Measurements from ENCODE around the gene RNF220. TPM values are rescaled to one million over a fixed set of nuclear protein-coding genes. Genes with fewer than 3 reads are reported as not detected.
A peak's percentile ranks its signal among the peaks of the same experiment; 100 is the strongest.

The RNF220 gene
- total RNA-seq, 4 donors from 2014 or later, result 112 to 134 (median 132) TPM

- 100% methylated on average over 1 of the region's 7 CpGs; no CpG with 5 or more reads in 1 of the 2 donors for WGBS, 2 donors (ENCODE audit: low coverage in 1 of 2)
- H3K4me3 ChIP-seq, result no peak overlapping the region
- TF ChIP-seq POLR2A (IDR thresholded peaks at IDR 0.05) (no peak), CTCF (IDR thresholded peaks at IDR 0.05) (no peak), POLR2AphosphoS5 (IDR thresholded peaks at IDR 0.05) (no peak), EP300 (IDR thresholded peaks at IDR 0.05) (no peak)
- peaks cover 32% of the 10 kb centered on the region for H3K27me3 ChIP-seq
- H3K4me1 ChIP-seq, result no peaks in the 10 kb centered on the region
- no peak for ATAC-seq
- no peaks in the 10 kb centered on the region for H3K9me3 ChIP-seq
- no peak overlapping the region for H3K27ac ChIP-seq
- no peaks in the 10 kb centered on the region for H3K36me3 ChIP-seq
Observed at GRCh38 chr1:44566281-44567046, 161.4 kb downstream of the RNF220 start.

GRCh38 chr1:44568128-44568900 lies 163.3 kb downstream of the RNF220 start:
- WGBS, 2 donors (ENCODE audit: low coverage in 1 of 2), result 35 to 65% methylated on average over 3 to 8 of the region's 10 CpGs
- Histone ChIP-seq H3K27me3 (peaks cover 32% of the 10 kb centered on the region), H3K4me3 (no peak overlapping the region), H3K4me1 (no peaks in the 10 kb centered on the region), H3K27ac (no peak overlapping the region), H3K9me3 (no peaks in the 10 kb centered on the region), H3K36me3 (no peaks in the 10 kb centered on the region)
- no peak for ATAC-seq
- TF ChIP-seq POLR2A (IDR thresholded peaks at IDR 0.05), result no peak
- TF ChIP-seq EP300 (IDR thresholded peaks at IDR 0.05), result no peak
- no peak for TF ChIP-seq POLR2AphosphoS5 (IDR thresholded peaks at IDR 0.05)
- TF ChIP-seq CTCF (IDR thresholded peaks at IDR 0.05), result no peak

GRCh38 chr1:44569491-44569890 lies 164.4 kb downstream of the RNF220 start:
- 67 to 78% methylated on average over 3 to 4 of the region's 4 CpGs for WGBS, 2 donors (ENCODE audit: low coverage in 1 of 2)

GRCh38 chr1:44571712-44572571 lies 166.9 kb downstream of the RNF220 start:
- ATAC-seq, result no peak
- no peaks in the 10 kb centered on the region for H3K9me3 ChIP-seq
- no peak for TF ChIP-seq POLR2A (IDR thresholded peaks at IDR 0.05)
- TF ChIP-seq EP300 (IDR thresholded peaks at IDR 0.05), result no peak
- no peak for TF ChIP-seq POLR2AphosphoS5 (IDR thresholded peaks at IDR 0.05)
- TF ChIP-seq CTCF (IDR thresholded peaks at IDR 0.05), result peak in 1 of 4 experiments; percentile 15
- 75 to 78% methylated on average over 5 of the region's 5 CpGs for WGBS, 2 donors (ENCODE audit: low coverage in 1 of 2)
- H3K27ac ChIP-seq, result no peak overlapping the region
- no peaks in the 10 kb centered on the region for H3K36me3 ChIP-seq
- no peaks in the 10 kb centered on the region for H3K4me1 ChIP-seq
- H3K27me3 ChIP-seq, result peaks cover 17% of the 10 kb centered on the region
- no peak overlapping the region for H3K4me3 ChIP-seq

More at GRCh38 chr1:44569491-44569890, 164.4 kb downstream of the RNF220 start:
- Histone ChIP-seq H3K4me1 (no peaks in the 10 kb centered on the region), H3K27ac (no peak overlapping the region), H3K4me3 (no peak overlapping the region), H3K36me3 (no peaks in the 10 kb centered on the region), H3K9me3 (no peaks in the 10 kb centered on the region), H3K27me3 (peaks cover 35% of the 10 kb centered on the region)
- no peak for TF ChIP-seq POLR2AphosphoS5 (IDR thresholded peaks at IDR 0.05)
- TF ChIP-seq EP300 (IDR thresholded peaks at IDR 0.05), result no peak
- no peak for TF ChIP-seq POLR2A (IDR thresholded peaks at IDR 0.05)
- no peak for TF ChIP-seq CTCF (IDR thresholded peaks at IDR 0.05)
- no peak for ATAC-seq
